HG03571 (cell line): ENCODE results near the gene C10orf88.
"Not testable (repeated sequence)": the region's sequence is repeated elsewhere in the genome, so short reads cannot be mapped to it uniquely, and the experiment has no call there.

ENCODE experiments used
- ATAC-seq: cut with Tn5 transposase; IDR thresholded peaks from one replicate; pipeline ENCODE4 v1.9.1; 2021; ENCODE audit not compliant: unreplicated experiment

The C10orf88 gene

DNA sequence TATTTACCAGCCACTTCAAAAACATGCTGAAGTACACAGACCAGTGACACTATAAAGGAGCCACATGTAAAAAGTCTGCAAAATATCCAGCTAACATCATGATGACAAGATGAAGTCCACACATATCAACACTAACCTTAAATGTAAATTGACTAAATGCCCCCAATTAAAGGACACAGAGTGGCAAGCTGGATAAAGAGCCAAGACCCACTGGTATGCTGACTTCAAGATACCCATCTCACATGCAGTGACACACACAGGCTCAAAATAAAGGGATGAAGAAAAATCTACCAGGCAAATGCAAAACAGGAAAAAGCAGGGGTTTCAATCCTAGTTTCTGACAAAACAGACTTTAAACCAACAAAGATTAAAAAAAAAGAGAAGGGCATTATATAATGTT is 12.9 kb upstream of the C10orf88 start:
- no peak for ATAC-seq

- ATAC-seq: no peak
Measured at GRCh38 chr10:122962405-122962804, 8.4 kb upstream of the C10orf88 start.

GRCh38 chr10:122957474-122957873 is 3.4 kb upstream of the C10orf88 start:
- no peak for ATAC-seq

DNA sequence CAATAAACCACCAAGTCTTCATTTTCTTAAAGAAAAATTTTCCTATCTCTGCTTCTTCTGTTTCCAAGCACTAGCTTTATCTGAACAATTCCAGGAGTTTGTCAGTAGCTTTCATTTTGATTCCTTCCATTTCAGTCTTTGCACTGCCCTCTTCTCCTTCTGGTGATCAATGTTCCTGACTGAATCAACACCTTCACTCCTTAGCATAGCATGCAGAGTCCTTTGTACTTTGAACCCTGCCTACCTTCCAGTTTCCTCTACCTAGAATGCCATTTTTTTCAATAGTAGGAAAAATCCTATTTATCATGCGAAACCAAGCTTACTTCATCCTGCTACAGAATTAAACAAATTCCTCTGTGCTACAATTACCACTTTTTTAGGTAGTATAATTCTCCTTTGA is 1.9 kb upstream of the C10orf88 start:
- no peak for ATAC-seq

DNA sequence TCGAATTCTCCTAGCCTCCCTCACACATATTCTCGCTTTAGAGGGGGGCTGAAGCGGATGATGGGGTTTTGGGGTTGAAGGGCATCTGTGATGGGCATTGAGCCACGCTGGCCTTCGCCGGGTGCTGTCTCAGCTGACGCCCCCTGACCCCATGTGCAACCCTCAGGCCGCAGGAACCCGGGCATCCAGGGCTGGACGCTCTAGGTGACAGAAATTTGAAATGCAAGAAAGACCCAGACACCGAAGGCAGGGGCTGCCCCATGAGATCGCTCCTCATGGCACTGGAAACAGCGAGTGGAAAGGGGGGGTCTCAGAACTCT is 664 bp upstream of the C10orf88 start:
- ATAC-seq: no peak

- ATAC-seq: no peak
Measured at GRCh38 chr10:122949296-122949695, 4.7 kb downstream of the C10orf88 start.

DNA sequence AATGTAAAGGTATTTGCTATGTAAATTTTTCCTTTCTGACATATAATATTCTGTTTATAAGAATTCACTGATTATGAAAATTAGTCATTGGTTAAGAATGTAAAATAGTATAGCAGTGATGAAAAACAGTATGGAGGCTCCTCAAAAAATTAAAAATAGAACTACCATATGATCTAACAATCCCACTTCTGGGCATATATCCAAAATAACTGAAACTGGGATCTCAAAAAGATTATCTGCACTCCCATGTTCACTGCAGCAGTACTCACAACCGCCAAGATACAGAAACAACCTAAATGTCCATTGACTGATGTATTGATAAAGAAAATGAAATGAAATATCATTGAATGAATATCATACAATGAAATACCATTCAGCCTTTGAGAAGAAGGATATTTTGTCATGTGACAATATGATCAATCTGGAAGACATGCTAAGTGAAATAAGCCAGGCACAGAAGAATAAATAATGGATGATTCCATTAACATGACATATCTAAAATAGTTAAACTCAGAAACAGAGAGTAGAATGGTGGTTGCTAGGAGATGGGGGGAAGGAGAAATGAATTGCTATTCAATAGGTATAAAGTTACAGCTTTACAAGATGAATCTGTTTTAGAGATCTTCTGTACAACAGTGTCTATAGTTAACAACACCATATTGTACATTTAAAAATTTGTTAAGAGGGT is 14.0 kb downstream of the C10orf88 start:
- no peak for ATAC-seq

DNA sequence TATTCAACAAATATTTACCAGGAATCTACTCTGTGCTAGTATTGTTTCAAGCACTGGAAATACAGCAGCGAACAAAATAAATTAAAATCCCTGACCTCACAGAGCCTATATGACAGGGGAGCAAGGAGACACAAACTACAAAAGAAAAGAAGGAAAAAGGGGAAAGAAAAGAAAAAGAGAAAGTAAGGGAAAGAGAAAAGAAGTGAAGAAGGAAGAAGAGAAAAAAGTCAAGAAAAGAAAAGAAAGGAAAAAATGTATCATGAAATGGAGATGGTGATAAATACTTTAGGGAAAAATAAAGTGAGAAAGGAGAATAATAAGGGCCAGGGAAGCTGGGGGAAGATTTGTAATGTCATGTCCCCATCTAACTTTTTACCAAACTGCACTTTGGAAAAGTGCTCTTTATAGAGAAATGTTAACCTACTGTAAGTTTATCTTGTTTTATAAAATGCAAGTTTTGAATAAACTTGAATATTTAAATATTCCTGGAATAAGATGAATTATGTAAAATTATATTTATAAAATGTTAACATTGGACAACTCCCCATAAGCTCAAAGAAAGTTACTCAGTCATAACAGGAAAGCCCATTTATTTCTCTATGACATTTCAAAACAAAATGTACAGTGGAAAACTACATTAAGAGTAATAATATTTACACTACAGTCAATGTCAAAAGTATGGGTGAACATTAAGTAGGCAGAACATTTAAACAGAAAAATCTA is 14.7 kb downstream of the C10orf88 start:
- ATAC-seq: no peak

DNA sequence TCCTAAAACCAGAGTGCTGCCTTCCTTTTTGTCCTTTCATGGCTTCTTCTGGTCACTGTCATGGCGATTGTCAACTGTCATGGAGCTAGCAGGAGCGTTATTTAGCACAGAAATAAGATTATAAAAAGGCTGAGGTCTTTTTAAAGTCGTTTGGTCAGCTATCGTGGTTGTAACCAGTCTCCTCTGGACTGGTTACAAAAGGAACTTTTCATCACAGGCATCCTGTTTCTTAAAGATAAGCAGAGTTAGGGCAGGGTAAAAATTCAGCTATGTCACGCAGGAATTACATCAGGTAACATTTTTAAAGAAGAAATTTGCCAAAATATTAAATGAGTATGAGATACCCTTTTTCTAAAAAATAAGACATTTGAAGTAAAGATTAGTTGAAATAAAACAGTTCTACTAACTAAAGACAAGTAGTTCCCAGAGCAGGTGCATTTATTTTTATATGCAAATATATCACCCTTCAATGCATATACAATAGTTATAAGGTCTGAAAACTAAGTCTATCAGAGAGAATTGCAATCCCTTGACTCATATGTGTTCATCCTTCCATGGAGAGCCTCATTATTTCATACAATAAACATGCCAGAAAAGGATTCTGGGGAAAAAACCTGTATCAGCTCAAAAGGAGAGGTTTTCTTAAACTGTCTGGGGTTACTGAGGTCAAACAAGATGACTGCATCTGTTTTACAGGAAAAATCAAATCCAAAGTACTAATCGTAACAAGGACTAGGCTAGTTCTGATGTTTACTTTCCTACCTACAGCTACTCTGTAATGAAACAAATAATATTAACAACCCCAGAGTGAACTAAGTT is 22.7 kb downstream of the C10orf88 start:
- no peak for ATAC-seq

DNA sequence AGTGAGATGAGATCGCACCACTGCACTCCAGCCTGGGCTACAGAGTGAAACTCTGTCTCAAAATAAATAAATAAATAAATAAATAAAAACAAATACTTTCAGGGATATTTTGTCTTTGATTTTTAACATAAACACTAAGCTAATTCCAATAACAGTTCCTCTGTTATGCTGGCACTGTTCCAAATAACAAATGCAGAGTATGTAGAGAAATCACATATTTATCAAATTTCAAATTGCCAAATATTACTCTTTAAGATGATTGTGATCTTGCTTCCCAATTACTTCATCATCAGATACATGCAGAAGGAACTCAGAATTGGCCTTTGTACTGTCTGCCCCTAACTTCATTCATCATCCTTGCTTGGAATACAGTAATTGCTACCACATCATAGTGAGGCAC is 23.9 kb downstream of the C10orf88 start:
- no peak for ATAC-seq

- no peak for ATAC-seq
Measured at GRCh38 chr10:122915700-122916099, 38.3 kb downstream of the C10orf88 start.

DNA sequence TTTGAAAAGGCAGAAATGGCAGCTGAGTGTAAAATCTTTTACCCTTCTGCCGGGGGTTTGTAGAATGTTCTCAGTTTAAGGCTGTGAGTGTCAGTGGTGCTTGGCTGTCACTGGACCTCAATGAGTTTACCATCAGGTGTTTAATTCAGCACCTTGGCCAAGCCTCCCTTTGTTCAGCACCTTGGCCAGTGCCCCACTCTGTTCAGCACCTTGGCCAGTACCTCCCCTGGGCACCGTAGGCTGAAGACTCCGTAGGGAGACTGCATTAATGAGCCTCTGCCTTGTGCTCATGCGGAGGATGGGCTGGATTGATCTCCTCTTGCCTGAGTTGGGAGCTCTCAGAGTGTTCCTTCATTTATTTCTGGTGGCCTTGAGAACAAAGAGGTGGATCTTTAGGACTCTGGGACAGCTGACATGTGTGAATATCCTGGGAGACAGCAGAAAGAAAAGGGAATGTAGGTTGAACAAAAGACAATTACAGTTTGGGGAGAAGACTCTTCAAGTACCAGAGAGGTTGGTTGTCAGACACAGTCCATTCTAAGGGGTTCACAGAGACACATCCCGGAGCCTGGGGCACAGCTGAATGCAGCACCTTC is 42.0 kb downstream of the C10orf88 start:
- ATAC-seq: no peak

DNA sequence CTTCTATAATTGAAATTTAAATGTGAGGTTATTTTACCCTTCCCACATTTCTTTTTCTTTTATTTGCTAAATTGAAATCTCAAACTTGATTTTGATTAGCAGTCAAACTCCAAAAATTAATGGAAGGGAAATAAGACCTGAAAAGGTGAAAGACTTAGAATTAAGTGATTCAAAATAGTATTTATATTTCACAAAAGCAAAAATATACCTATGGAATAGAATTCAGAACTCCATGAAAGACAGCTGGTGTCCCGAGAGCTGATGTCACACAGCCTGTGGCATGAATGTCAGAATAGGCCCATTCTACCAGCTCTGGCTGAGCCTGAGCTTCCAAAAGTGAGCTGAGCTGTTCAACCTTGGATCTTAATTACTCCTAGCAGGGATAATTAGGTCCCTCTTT is 43.7 kb downstream of the C10orf88 start, which contains the start of gene FAM24A:
TSS of gene FAM24A (plus strand) at position 301 of the 400 bp plus-strand sequence. CDS start 1,025 bp downstream, outside the sequence.
- ATAC-seq: no peak

GRCh38 chr10:122903861-122904260 is 50.2 kb downstream of the C10orf88 start:
- ATAC-seq: not testable (repeated sequence)

GRCh38 chr10:122894261-122894944 is 59.6 kb downstream of the C10orf88 start:
- no peak for ATAC-seq

- ATAC-seq: no peak
Measured at GRCh38 chr10:122884166-122884565, 69.9 kb downstream of the C10orf88 start.

GRCh38 chr10:122882766-122883165 is 71.3 kb downstream of the C10orf88 start:
- ATAC-seq: no peak
